HFFc6 (cell line): ENCODE results near the gene PLIN4. TPM values are rescaled to one million over a fixed set of nuclear protein-coding genes. Genes with fewer than 3 reads are reported as not detected.

Source experiments
- DNase-seq: peaks from one replicate; pipeline ENCODE4 v3.0.0-alpha.2; 2018
- H3K27ac Mint-ChIP-seq: 2 replicates; pipeline ENCODE4 v1.8.0; 2020; ENCODE audit warnings: mild to moderate bottlenecking, mixed read lengths
- H3K27me3 Mint-ChIP-seq: 2 replicates; pipeline ENCODE4 v1.8.0; 2021; ENCODE audit warnings: mild to moderate bottlenecking, moderate library complexity, mixed read lengths; ENCODE audit not compliant: insufficient read depth
- H3K36me3 Mint-ChIP-seq: 2 replicates; pipeline ENCODE4 v1.8.0; 2021; ENCODE audit warnings: low read depth, mixed read lengths
- H3K4me1 Mint-ChIP-seq: 2 replicates; pipeline ENCODE4 v1.8.0; 2020; ENCODE audit warnings: low read depth, mixed read lengths
- H3K4me3 Mint-ChIP-seq: 2 replicates; pipeline ENCODE4 v1.8.0; 2020; ENCODE audit warnings: mild to moderate bottlenecking, moderate library complexity, mixed read lengths
- H3K9me3 Mint-ChIP-seq: 2 replicates; pipeline ENCODE4 v1.8.0; 2020; ENCODE audit warnings: mild to moderate bottlenecking, mixed read lengths
- CTCF ChIP-seq: fragments of 200-600 bp; sonication (generic); IDR thresholded peaks from 2 replicates; pipeline ENCODE4 v1.5.0; 2021; ENCODE audit warnings: antibody characterized with exemption, mild to moderate bottlenecking
- total RNA-seq, 6 experiments: library from RNA; stranded (reverse); fragmentation: NEBNext Ultra II Directional; extraction: Animal tissue kit (Norgen Biotek cat#: 25700); gene quantifications; 2 replicates in 1 of 6; 3 replicates in 5 of 6; pipeline ENCODE4 v1.2.3, GENCODE V29; 2021

Gene PLIN4
- total RNA-seq, 6 experiments from 2014 or later, result not detected

GRCh38 chr19:4538601-4538954 is 20.3 kb upstream of the PLIN4 start:
- DNase-seq, result no peak
- no peak overlapping the region for H3K27ac Mint-ChIP-seq
- H3K9me3 Mint-ChIP-seq, result no peaks in the 10 kb centered on the region
- H3K4me1 Mint-ChIP-seq, result no peaks in the 10 kb centered on the region
- H3K36me3 Mint-ChIP-seq, result no peaks in the 10 kb centered on the region; the same call in 1 of the 2 replicates
- TF ChIP-seq CTCF, result no peak
- peaks cover 33% of the 10 kb centered on the region for H3K27me3 Mint-ChIP-seq
- no peak overlapping the region for H3K4me3 Mint-ChIP-seq

GRCh38 chr19:4537953-4538600 is 19.8 kb upstream of the PLIN4 start:
- H3K4me3 Mint-ChIP-seq, result no peak overlapping the region
- TF ChIP-seq CTCF, result no peak
- peaks cover 33% of the 10 kb centered on the region for H3K27me3 Mint-ChIP-seq
- H3K36me3 Mint-ChIP-seq, result no peaks in the 10 kb centered on the region; the same call in 1 of the 2 replicates
- no peak overlapping the region for H3K27ac Mint-ChIP-seq
- no peaks in the 10 kb centered on the region for H3K9me3 Mint-ChIP-seq
- no peak for DNase-seq
- H3K4me1 Mint-ChIP-seq, result no peaks in the 10 kb centered on the region

- no peak for TF ChIP-seq CTCF
- DNase-seq, result no peak
- H3K27ac Mint-ChIP-seq, result no peak overlapping the region
- no peaks in the 10 kb centered on the region for H3K9me3 Mint-ChIP-seq
- no peaks in the 10 kb centered on the region; the same call in 1 of the 2 replicates for H3K36me3 Mint-ChIP-seq
- peaks cover 33% of the 10 kb centered on the region for H3K27me3 Mint-ChIP-seq
- no peak overlapping the region for H3K4me3 Mint-ChIP-seq
- H3K4me1 Mint-ChIP-seq, result no peaks in the 10 kb centered on the region
Observed at GRCh38 chr19:4536798-4537197, 18.5 kb upstream of the PLIN4 start.

GRCh38 chr19:4534836-4535658 is 16.8 kb upstream of the PLIN4 start, which contains the start of gene PLIN5:
PLIN5 (minus strand) TSS chr19:4535224; CDS start chr19:4534074, 1,150 bp downstream.
- no peak within 1 kb of the TSS for H3K4me3 Mint-ChIP-seq
- peak; percentile 15 for DNase-seq
- H3K27ac Mint-ChIP-seq, result no peak within 1 kb of the TSS

GRCh38 chr19:4533835-4534424 is 15.6 kb upstream of the PLIN4 start:
- Mint-ChIP-seq H3K27ac (no peak overlapping the region), H3K4me1 (no peaks in the 10 kb centered on the region), H3K9me3 (no peaks in the 10 kb centered on the region), H3K27me3 (peaks cover 23% of the 10 kb centered on the region), H3K36me3 (no peaks in the 10 kb centered on the region), H3K4me3 (no peak overlapping the region)
- no peak for DNase-seq
- no peak for TF ChIP-seq CTCF

More at GRCh38 chr19:4534836-4535658, 16.8 kb upstream of the PLIN4 start, which contains the start of gene PLIN5:
- Mint-ChIP-seq H3K4me1 (no peaks in the 10 kb centered on the region), H3K36me3 (no peaks in the 10 kb centered on the region), H3K9me3 (no peaks in the 10 kb centered on the region), H3K27me3 (peaks cover 32% of the 10 kb centered on the region)
- TF ChIP-seq CTCF, result no peak
